ENCODE measurements around the gene PTPRR.

PTPRR gene, protein sequence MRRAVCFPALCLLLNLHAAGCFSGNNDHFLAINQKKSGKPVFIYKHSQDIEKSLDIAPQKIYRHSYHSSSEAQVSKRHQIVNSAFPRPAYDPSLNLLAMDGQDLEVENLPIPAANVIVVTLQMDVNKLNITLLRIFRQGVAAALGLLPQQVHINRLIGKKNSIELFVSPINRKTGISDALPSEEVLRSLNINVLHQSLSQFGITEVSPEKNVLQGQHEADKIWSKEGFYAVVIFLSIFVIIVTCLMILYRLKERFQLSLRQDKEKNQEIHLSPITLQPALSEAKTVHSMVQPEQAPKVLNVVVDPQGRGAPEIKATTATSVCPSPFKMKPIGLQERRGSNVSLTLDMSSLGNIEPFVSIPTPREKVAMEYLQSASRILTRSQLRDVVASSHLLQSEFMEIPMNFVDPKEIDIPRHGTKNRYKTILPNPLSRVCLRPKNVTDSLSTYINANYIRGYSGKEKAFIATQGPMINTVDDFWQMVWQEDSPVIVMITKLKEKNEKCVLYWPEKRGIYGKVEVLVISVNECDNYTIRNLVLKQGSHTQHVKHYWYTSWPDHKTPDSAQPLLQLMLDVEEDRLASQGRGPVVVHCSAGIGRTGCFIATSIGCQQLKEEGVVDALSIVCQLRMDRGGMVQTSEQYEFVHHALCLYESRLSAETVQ

GRCh38 chr12:70920251-70920851 lies at the start of gene PTPRR:
Gene PTPRR (minus strand): TSS chr12:70920738. CDS start chr12:70920390, 348 bp downstream.
- H4K20me1 ChIP-seq (ENCODE audit: insufficient read depth, low read length, poor library complexity, severe bottlenecking), result no peaks in the 10 kb centered on the region
- H3K9me3 ChIP-seq (ENCODE audit: insufficient read depth, low read depth, low read length), result no peaks in the 10 kb centered on the region
- H3K4me3 ChIP-seq (ENCODE audit: low read length, poor library complexity, severe bottlenecking), result no peak within 1 kb of the TSS
- H3K79me2 ChIP-seq (ENCODE audit: insufficient read depth, low read length), result no peaks in the 10 kb centered on the region
- H3K27me3 ChIP-seq (ENCODE audit: insufficient read depth, low read length, poor library complexity, severe bottlenecking), result no peaks in the 10 kb centered on the region
- no peak within 1 kb of the TSS for H3K4me2 ChIP-seq (ENCODE audit: low read depth, low read length, poor library complexity, severe bottlenecking)
- no peak within 1 kb of the TSS for H3K9ac ChIP-seq (ENCODE audit: low read depth, low read length, poor library complexity, severe bottlenecking)
- TF ChIP-seq, protein P1, sequence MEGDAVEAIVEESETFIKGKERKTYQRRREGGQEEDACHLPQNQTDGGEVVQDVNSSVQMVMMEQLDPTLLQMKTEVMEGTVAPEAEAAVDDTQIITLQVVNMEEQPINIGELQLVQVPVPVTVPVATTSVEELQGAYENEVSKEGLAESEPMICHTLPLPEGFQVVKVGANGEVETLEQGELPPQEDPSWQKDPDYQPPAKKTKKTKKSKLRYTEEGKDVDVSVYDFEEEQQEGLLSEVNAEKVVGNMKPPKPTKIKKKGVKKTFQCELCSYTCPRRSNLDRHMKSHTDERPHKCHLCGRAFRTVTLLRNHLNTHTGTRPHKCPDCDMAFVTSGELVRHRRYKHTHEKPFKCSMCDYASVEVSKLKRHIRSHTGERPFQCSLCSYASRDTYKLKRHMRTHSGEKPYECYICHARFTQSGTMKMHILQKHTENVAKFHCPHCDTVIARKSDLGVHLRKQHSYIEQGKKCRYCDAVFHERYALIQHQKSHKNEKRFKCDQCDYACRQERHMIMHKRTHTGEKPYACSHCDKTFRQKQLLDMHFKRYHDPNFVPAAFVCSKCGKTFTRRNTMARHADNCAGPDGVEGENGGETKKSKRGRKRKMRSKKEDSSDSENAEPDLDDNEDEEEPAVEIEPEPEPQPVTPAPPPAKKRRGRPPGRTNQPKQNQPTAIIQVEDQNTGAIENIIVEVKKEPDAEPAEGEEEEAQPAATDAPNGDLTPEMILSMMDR (conservative IDR thresholded peaks at IDR 0.05; ENCODE audit: low read length), result no peak
- TF ChIP-seq EZH2phosphoT487 (IDR thresholded peaks at IDR 0.05; ENCODE audit: borderline replicate concordance), result no peak
- no peaks in the 10 kb centered on the region for H3F3A ChIP-seq (ENCODE audit: low read depth)
- no peaks in the 10 kb centered on the region for H3K9me2 ChIP-seq (replicated peaks; ENCODE audit: low read depth, low read length)
- no peaks in the 10 kb centered on the region for H3K36me3 ChIP-seq (ENCODE audit: insufficient read depth, low read length)
- H2AFZ ChIP-seq (ENCODE audit: low read length), result no peak within 1 kb of the TSS
- no peaks in the 10 kb centered on the region for H3K4me1 ChIP-seq (ENCODE audit: insufficient read depth, low read length, poor library complexity, severe bottlenecking)

DNA sequence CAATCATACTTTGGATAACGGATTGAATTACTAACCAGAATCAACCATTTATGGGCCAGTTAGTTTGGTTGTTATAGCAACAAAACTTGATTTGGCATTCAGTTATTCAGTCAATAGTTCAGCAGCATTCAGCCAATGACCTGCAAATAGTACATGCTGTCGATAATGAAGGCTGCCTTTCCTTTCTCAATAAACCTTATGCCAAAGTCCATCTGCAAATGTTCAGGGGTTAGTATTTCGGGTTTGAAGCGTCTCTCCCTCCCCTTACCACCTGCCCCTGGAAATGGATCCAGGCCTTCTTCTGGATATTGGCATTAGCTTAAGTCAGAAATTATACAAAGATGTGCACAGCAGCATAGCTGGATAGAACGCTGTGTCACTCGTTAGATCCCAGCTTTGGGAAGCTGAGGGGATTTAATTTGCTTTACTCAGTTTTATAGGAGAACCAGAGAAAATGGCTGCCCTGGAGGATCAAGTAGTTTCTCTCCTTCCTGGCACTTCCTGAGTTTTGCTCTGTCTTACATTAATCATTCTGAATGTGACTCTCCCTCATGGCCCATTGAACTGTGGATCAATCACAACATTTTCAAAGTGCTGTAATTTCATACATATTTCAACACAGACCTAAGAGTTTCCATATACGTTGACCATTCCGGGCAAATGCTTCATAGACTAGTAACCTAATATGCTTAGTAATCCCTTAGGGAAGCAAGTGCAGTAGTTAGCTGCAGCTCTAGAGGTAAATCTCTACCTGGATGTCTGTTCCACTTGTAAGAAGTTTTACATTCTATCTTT lies 46.7 kb upstream of the PTPRR start:
- Histone ChIP-seq H3K9me2 (replicated peaks; ENCODE audit: low read depth, low read length) (no peaks in the 10 kb centered on the region), H3F3A (ENCODE audit: low read depth) (no peaks in the 10 kb centered on the region), H3K36me3 (ENCODE audit: insufficient read depth, low read length) (no peaks in the 10 kb centered on the region), H3K27me3 (ENCODE audit: insufficient read depth, low read length, poor library complexity, severe bottlenecking) (no peaks in the 10 kb centered on the region), H3K4me3 (ENCODE audit: low read length, poor library complexity, severe bottlenecking) (no peak overlapping the region), H3K4me2 (ENCODE audit: low read depth, low read length, poor library complexity, severe bottlenecking) (no peak overlapping the region), H3K9ac (ENCODE audit: low read depth, low read length, poor library complexity, severe bottlenecking) (no peak overlapping the region), H3K9me3 (ENCODE audit: insufficient read depth, low read depth, low read length) (0 out of 2 replicates have a peak, but pooled peaks cover 5% of the 10 kb centered on the region), H4K20me1 (ENCODE audit: insufficient read depth, low read length, poor library complexity, severe bottlenecking) (no peaks in the 10 kb centered on the region), H3K79me2 (ENCODE audit: insufficient read depth, low read length) (no peaks in the 10 kb centered on the region), H2AFZ (ENCODE audit: low read length) (no peak overlapping the region; the same call in 1 of the 2 replicates), H3K4me1 (ENCODE audit: insufficient read depth, low read length, poor library complexity, severe bottlenecking) (peaks cover 56% of the 10 kb centered on the region)
- TF ChIP-seq, protein P1 (conservative IDR thresholded peaks at IDR 0.05; ENCODE audit: low read length), result no peak
- TF ChIP-seq EZH2phosphoT487 (IDR thresholded peaks at IDR 0.05; ENCODE audit: borderline replicate concordance), result no peak

GRCh38 chr12:70966046-70966445 lies 45.5 kb upstream of the PTPRR start:
- H3K9ac ChIP-seq (ENCODE audit: low read depth, low read length, poor library complexity, severe bottlenecking), result no peak overlapping the region
- H3K9me2 ChIP-seq (replicated peaks; ENCODE audit: low read depth, low read length), result no peaks in the 10 kb centered on the region

More at GRCh38 chr12:70966046-70966445, 45.5 kb upstream of the PTPRR start:
- no peak for TF ChIP-seq EZH2phosphoT487 (IDR thresholded peaks at IDR 0.05; ENCODE audit: borderline replicate concordance)
- TF ChIP-seq, protein P1 (conservative IDR thresholded peaks at IDR 0.05; ENCODE audit: low read length), result no peak
- Histone ChIP-seq H4K20me1 (ENCODE audit: insufficient read depth, low read length, poor library complexity, severe bottlenecking) (no peaks in the 10 kb centered on the region), H3K4me2 (ENCODE audit: low read depth, low read length, poor library complexity, severe bottlenecking) (no peak overlapping the region), H3K4me1 (ENCODE audit: insufficient read depth, low read length, poor library complexity, severe bottlenecking) (peaks cover 56% of the 10 kb centered on the region), H3K4me3 (ENCODE audit: low read length, poor library complexity, severe bottlenecking) (no peak overlapping the region), H3K36me3 (ENCODE audit: insufficient read depth, low read length) (no peaks in the 10 kb centered on the region), H3K79me2 (ENCODE audit: insufficient read depth, low read length) (no peaks in the 10 kb centered on the region), H3F3A (ENCODE audit: low read depth) (no peaks in the 10 kb centered on the region), H3K27me3 (ENCODE audit: insufficient read depth, low read length, poor library complexity, severe bottlenecking) (no peaks in the 10 kb centered on the region), H3K9me3 (ENCODE audit: insufficient read depth, low read depth, low read length) (0 out of 2 replicates have a peak, but pooled peaks cover 5% of the 10 kb centered on the region), H2AFZ (ENCODE audit: low read length) (no peak overlapping the region)

Data from Loucy (cell line).